Measurements from ENCODE around the gene MRPS21. TPM values are rescaled to one million over a fixed set of nuclear protein-coding genes. Genes with fewer than 3 reads are reported as not detected.

Gene MRPS21
- polyA plus RNA-seq, 1 donor, result 41.7 TPM

Other genes with a start within 250 kb of the MRPS21 start
- 42.9 TPM for gene VPS45, start 226.1 kb upstream of the MRPS21 start, polyA plus RNA-seq (ENCODE audit: insufficient read length)
- 102 TPM for gene PLEKHO1, start 143.9 kb upstream of the MRPS21 start, polyA plus RNA-seq (ENCODE audit: insufficient read length)
- 35.2 TPM for gene ANP32E, start 57.7 kb upstream of the MRPS21 start, polyA plus RNA-seq (ENCODE audit: insufficient read length)
- gene CA14, start 36.1 kb upstream of the MRPS21 start, polyA plus RNA-seq (ENCODE audit: insufficient read length), result 6.3 TPM
- 112 TPM for gene APH1A, start 24.8 kb upstream of the MRPS21 start, polyA plus RNA-seq (ENCODE audit: insufficient read length)
- gene C1orf54, start 21.1 kb upstream of the MRPS21 start, polyA plus RNA-seq (ENCODE audit: insufficient read length), result 34.7 TPM
- 2.3 TPM for gene CIART, start 11.3 kb upstream of the MRPS21 start, polyA plus RNA-seq (ENCODE audit: insufficient read length)
- 46.7 TPM for gene PRPF3, start 27.7 kb downstream of the MRPS21 start, polyA plus RNA-seq (ENCODE audit: insufficient read length)
- gene RPRD2, start 70.3 kb downstream of the MRPS21 start, polyA plus RNA-seq (ENCODE audit: insufficient read length), result 30.1 TPM
- gene TARS2, start 193.6 kb downstream of the MRPS21 start, polyA plus RNA-seq (ENCODE audit: insufficient read length), result 27.9 TPM
- gene ECM1, start 214.2 kb downstream of the MRPS21 start, polyA plus RNA-seq (ENCODE audit: insufficient read length), result 4.2 TPM
- gene FALEC, start 221.9 kb downstream of the MRPS21 start, polyA plus RNA-seq (ENCODE audit: insufficient read length), result 1.9 TPM